PFSK-1 (cell line): ENCODE data around the gene GPR132.

Experiments
- FOXP2 ChIP-seq: optimal IDR thresholded peaks from 2 replicates; pipeline ENCODE3; 2011; ENCODE audit warnings: borderline replicate concordance, control low read depth, inconsistent platforms; ENCODE audit not compliant: insufficient read depth; ENCODE audit errors: extremely low read length, extremely low read depth
- POLR2AphosphoS5 ChIP-seq: IDR thresholded peaks from 2 replicates; pipeline ENCODE4 v1.6.1; 2012; ENCODE audit warnings: low read depth, mild to moderate bottlenecking, control low read depth, low read length, moderate library complexity
- SIN3A ChIP-seq: IDR thresholded peaks from 2 replicates; pipeline ENCODE4 v1.6.1; 2012; ENCODE audit warnings: mild to moderate bottlenecking, low read length, moderate library complexity, borderline replicate concordance; ENCODE audit not compliant: insufficient read depth
- TAF1 ChIP-seq: IDR thresholded peaks from 2 replicates; pipeline ENCODE4 v1.6.1; 2012; ENCODE audit warnings: low read length, control low read depth, borderline replicate concordance; ENCODE audit not compliant: insufficient read depth
- TF ChIP-seq, protein P1 (sequence below), 2 experiments: IDR thresholded peaks; 2 replicates each; pipeline versions ENCODE4 v1.6.1 to v1.8.0; 2011 to 2012; ENCODE audit warnings: low read depth in 2 of 2, low read length in 2 of 2, control low read depth in 1 of 2, inconsistent platforms in 1 of 2, mild to moderate bottlenecking in 1 of 2, moderate library complexity in 1 of 2; ENCODE audit not compliant: insufficient read depth in 1 of 2

The GPR132 gene

DNA sequence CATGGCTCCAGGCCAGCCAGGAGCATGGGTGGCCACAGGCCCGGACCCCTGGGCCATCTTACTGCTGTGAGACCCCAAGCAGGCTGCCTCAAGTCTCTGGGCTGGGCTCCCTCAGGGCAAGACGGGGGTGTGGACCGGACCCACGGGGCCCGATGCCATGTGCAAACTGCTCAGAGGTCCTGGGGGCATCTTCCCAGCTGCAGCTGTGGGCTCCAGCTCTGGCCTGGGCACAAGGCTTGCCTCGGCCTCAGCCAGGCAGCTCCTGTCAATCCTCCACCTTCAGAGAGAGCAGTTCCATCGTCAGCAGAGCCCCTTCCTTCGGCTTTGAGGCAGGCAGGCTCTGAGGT, 12.4 kb upstream of the GPR132 start:
- TF ChIP-seq TAF1 (no peak), POLR2AphosphoS5 (no peak)

DNA sequence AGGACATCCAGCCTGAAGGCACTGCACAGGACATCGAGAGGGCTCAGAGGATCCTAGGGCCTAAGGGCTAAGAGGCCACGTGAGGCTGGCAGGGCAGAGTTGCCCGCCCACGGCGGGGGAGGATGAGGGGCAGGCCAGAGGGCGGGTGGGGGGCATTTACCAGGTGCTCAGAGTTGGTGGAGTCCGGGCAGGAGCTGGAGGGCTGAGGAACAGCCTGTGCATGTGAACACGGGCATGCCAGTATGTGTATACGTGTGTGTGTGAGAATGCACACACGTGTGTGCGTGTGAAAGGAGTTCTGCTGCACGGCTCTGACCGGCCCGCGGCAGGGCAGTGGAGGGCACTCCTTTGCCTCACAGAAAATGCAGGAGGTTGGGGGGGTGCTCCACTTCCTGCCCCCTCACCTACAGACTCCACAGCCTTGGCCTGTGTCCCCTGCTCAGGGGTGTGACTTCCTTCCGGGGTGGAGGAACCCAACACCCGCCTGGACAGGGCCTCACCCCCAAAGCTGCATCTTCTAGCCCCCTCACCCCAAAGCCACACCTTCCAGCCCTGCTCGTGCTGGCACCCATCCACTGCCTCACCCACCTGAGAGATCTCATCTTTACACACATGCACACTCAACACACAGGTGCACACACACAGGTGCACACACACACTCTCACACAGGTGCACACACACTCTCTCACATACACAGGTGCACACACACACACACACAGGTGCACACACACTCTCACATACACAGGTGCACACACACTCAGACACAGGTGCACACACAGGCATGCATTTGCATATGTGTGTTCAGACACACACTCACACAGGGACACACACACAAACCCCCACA, 11.8 kb upstream of the GPR132 start:
- TF ChIP-seq POLR2AphosphoS5 (no peak), FOXP2 (no peak), TAF1 (no peak), SIN3A (no peak)
- TF ChIP-seq, protein P1, sequence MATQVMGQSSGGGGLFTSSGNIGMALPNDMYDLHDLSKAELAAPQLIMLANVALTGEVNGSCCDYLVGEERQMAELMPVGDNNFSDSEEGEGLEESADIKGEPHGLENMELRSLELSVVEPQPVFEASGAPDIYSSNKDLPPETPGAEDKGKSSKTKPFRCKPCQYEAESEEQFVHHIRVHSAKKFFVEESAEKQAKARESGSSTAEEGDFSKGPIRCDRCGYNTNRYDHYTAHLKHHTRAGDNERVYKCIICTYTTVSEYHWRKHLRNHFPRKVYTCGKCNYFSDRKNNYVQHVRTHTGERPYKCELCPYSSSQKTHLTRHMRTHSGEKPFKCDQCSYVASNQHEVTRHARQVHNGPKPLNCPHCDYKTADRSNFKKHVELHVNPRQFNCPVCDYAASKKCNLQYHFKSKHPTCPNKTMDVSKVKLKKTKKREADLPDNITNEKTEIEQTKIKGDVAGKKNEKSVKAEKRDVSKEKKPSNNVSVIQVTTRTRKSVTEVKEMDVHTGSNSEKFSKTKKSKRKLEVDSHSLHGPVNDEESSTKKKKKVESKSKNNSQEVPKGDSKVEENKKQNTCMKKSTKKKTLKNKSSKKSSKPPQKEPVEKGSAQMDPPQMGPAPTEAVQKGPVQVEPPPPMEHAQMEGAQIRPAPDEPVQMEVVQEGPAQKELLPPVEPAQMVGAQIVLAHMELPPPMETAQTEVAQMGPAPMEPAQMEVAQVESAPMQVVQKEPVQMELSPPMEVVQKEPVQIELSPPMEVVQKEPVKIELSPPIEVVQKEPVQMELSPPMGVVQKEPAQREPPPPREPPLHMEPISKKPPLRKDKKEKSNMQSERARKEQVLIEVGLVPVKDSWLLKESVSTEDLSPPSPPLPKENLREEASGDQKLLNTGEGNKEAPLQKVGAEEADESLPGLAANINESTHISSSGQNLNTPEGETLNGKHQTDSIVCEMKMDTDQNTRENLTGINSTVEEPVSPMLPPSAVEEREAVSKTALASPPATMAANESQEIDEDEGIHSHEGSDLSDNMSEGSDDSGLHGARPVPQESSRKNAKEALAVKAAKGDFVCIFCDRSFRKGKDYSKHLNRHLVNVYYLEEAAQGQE (IDR thresholded peaks at IDR 0.05; ENCODE audit: insufficient read depth in 1 of 2, low read depth in 2 of 2, low read length in 2 of 2): no peak

DNA sequence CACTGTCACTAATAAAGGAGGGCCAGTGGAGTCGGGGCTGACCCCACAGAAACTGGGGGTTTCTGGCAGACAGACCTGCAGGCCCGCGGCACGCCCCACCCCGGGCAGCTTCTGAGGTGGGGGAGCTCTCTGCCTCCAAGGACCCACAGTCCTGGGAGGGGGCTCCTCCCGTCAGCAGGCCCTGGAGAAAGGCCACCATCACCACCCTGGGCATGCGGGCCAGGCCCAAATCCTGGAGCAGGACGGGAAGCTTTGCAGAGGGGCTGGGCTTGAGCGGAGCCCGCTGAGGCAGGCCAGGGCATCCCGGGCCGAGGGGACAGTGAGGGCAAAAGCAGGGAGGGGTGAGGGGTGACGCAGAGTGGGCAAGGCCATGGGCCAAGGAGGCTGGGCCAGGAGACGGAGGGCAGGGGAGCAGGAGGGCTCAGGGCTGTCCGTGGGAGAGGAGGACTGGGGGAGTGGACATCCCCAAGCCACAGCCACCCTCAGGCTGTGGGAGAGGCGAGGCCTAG, 11.1 kb upstream of the GPR132 start:
- TF ChIP-seq POLR2AphosphoS5 (no peak), SIN3A (no peak), FOXP2 (no peak), TAF1 (no peak)
- TF ChIP-seq, protein P1 (IDR thresholded peaks at IDR 0.05; ENCODE audit: insufficient read depth in 1 of 2, low read depth in 2 of 2, low read length in 2 of 2): no peak

DNA sequence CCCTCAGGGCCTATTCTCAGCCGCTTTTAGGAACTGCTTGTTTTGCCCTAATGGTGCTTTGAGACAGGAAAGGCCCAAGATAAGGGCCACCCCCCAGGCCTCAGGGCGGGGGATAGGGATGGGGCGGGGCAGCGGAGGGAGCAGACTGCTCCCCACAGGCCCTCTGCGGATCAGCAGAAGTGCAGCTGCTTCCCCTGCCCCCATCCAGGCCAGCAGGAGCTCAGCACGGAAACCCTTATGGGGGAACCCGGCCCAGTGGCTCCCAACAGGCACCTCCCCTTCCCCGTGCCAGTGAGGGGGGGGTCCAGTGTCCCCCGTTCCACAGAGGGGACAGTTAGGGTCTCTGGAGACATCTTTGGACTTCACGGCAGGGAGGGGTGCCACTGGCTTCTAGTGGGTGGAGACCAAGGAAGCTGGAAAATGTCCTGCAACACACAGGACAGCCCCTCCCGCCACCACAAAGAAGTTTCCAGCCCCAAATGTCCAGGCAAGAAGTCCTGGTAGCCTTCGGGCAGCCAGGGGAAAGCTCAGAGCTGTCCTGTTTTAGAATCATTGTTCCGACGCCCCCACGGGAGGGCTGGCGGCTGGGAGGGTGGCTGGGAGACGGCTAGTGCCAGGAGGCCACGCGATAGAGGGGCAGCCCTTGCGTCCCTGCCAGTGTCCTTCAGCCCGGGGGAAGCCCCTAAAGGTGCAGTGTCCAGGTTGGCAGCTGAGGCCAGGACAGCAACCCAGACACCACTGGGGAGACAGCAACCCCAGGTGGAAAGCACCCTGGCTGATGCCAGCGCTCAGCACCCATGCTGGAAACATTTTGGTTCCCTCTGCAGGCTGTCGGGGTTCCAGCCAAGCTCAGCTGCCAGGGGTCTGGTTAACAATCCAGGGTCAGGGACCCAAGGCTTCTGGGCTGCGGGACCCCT, 10.4 kb upstream of the GPR132 start:
- TF ChIP-seq POLR2AphosphoS5 (no peak), TAF1 (no peak), SIN3A (no peak), FOXP2 (no peak)
- TF ChIP-seq, protein P1 (IDR thresholded peaks at IDR 0.05; ENCODE audit: insufficient read depth in 1 of 2, low read depth in 2 of 2, low read length in 2 of 2): no peak

DNA sequence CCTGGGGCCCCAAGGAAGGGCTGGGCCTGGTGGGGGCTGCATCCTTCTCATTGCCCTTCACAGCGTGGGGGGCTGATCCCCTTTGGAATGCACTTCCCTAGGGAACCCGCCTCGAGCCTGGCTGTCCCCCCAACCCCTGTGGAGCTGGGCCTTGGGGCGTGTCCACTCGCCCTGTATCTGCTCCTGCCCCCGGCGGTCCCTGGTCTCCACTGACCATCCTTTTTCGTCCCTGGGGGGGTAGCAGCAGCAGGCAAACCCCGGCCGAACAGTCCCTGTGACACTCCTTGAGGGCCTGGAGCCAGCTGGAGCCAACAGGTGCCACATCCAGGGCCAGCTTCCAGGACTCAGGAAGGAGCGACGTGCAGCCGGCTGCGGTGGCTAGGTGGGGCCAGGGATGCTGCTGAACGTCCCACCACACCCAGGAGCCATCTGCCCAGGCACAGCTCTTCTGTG, 9.4 kb upstream of the GPR132 start:
- TF ChIP-seq POLR2AphosphoS5 (no peak), TAF1 (no peak), SIN3A (no peak), FOXP2 (no peak)
- TF ChIP-seq, protein P1 (IDR thresholded peaks at IDR 0.05; ENCODE audit: insufficient read depth in 1 of 2, low read depth in 2 of 2, low read length in 2 of 2): no peak
